Esophagus squamous epithelium (tissue), 4 donors: ENCODE data around the gene MCU.

Source experiments
- CTCF ChIP-seq, 6 experiments: fragments of 450-650 bp in 4 of 6; fragments of 200-600 bp in 2 of 6; sonication (generic) in 2 of 6; IDR thresholded peaks; one replicate each; pipeline ENCODE4 v1.5.1; 2016 to 2019; ENCODE audit warnings: antibody characterized with exemption in 6 of 6, mild to moderate bottlenecking in 4 of 6, moderate library complexity in 4 of 6
- POLR2A ChIP-seq, 4 donors: fragments of 450-650 bp; IDR thresholded peaks; one replicate each; pipeline ENCODE4 v1.6.1; 2017; ENCODE audit warnings: antibody characterized with exemption in 4 of 4, mild to moderate bottlenecking in 4 of 4, moderate library complexity in 3 of 4

GRCh38 chr10:72779874-72780273 is 87.9 kb downstream of the MCU start:
- TF ChIP-seq CTCF (IDR thresholded peaks at IDR 0.05) (no peak), POLR2A (IDR thresholded peaks at IDR 0.05) (no peak)
